IPS DF 19.7 (cell line): Measurements from ENCODE around the gene C16orf90.
"Not testable (repeated sequence)": the region's sequence is repeated elsewhere in the genome, so short reads cannot be mapped to it uniquely, and the experiment has no call there.

ENCODE experiments used
- DNase-seq: peaks from one replicate; pipeline ENCODE4 v3.0.0-alpha.2; 2013; ENCODE audit warnings: low read depth, low spot score

The C16orf90 gene

DNA sequence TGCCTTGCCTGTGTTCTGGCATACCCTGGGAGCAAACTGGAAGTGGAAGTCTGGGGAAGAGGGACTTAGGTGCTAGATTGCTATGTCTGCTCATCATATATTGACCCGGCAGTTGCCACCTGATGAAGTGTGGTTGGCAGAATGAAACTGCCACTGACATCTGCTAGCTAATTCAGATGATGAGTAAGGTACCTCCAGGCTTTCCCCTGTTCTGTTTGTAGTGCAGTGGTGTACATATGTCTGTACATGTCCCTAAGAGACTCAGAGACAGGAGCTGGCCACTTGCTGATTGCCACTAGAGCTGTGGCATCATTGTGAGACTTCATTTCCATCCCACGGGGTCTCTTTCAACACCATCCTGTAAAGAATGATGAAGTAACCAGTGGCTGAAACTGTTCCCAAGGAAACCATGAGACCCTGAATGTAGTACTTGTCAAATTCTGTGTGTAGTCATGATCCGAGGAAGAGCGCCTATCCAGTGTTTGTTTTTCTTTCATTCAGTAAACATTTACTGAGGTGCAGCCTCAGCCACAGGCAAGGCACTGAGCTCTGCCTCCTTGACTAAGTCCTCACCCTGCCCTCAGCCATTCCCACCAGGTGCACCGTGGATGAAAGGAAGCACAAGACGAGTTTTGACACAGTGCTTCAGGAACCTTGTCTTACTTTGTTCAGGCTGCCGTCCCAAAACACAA is 18.7 kb upstream of the C16orf90 start:
- DNase-seq, result no peak

GRCh38 chr16:3511286-3512180 is 16.2 kb upstream of the C16orf90 start:
- DNase-seq, result no peak

DNA sequence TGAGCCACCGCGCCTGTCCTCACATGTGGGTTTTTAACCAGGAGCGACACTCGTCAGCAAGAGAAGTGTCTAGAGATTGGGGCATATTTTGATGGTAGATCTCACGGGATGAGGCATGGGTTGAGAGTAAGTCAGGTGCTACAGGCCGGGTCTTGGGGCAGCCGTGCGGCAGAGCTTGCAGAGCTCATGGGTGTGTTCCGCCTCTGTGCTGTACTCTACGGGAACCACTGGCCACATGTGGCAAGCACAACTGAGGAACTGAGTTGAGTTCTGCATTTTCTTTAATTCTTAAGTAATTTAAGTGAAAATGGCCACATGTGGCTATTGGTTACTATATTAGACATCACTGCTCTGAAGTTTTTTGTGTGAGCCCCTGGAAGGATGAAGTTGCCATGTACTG is 15.1 kb upstream of the C16orf90 start:
- DNase-seq, result no peak

DNA sequence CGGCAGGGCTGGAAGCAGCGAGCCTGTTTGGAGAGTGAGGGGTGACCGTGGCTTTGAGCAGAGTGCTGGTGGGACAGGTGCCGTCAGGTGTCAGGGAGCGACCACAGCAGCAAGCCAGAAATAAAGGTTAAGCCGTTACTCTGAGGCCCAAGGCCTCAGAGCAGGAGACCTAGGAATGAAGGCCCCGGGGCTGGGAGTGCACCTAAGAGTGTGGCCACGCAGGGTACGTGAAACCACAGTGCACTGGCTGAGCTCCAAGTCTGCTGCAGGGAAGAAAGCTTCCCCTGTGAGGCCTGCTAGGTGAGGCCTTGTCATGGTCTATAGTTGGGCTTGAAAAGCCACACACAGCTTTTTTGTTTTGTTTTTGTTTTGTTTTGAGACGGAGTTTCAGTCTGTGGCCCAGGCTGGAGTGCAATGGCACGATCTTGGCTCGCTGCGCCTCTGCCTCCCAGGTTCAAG is 14.2 kb upstream of the C16orf90 start:
- DNase-seq, result no peak

- DNase-seq, result no peak
Observed at GRCh38 chr16:3508736-3509135, 13.4 kb upstream of the C16orf90 start.

DNA sequence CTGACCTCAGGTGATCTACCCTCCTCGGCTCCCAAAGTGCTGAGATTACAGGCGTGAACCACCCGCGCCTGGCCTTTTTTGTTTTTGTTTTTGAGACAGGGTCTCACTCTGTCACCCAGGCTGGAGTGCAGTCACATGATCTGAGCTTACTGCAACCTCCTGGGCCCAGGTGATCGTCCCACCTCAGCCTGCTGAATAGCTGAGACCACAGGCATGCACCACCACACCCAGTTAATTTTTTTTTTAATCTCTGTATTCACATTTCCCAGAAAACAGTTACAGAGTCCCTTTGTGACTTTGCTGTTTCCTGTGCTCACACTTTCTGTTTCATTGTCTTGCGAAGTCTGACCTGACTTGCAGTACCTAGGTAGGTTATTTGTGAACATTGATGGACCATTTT is 8.2 kb upstream of the C16orf90 start:
- no peak for DNase-seq

DNA sequence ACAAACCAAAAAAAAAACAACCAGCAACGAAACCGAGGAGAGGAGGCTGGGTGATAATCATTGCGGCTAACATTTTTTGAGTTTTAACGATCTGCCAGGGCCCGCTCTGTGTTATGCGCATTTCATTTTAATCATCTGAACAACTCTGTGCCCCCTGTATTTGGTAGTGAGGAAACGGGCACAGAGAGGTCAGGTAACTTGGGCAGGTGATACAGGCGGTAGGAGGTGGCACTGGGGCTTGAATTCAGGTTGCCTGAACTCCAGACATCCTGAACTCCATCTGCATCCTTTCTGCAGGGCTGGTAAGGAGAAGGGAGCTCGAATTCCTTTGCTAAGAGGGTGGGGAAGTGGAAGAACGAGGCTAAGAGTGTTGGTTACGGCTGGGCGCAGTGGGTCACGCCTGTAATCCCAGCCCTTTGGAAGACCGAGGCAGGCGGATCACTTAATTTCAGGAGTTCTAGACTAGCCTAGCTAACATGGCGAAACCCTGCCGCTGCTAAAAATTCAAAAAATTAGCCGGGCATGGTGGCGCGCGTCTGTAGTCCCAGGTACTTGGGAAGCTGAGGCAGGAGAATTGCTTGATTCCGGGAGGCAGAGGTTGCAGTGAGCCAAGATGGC is 6.6 kb upstream of the C16orf90 start:
- no peak for DNase-seq

- DNase-seq, result not testable (repeated sequence)
Observed at GRCh38 chr16:3501412-3501761, 6.1 kb upstream of the C16orf90 start.

DNA sequence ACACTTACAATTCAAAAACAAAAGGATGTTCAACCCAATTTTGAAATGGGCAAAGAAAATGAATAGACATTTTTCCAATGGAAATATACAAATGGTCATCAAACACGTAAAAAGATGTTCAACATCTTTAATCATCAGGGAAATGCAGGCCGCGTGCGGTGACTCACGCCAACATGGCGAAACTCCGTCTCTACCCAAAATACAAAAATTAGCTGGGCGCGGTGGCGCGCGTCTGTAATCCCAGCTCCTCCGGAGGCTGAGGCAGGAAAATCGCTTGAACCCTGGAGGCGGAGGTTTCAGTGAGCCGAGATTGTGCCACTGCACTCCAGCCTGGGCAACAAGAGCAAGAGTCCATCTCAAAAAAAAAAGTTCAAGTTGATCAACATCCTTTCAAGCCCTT is 3.7 kb upstream of the C16orf90 start:
- no peak for DNase-seq

DNA sequence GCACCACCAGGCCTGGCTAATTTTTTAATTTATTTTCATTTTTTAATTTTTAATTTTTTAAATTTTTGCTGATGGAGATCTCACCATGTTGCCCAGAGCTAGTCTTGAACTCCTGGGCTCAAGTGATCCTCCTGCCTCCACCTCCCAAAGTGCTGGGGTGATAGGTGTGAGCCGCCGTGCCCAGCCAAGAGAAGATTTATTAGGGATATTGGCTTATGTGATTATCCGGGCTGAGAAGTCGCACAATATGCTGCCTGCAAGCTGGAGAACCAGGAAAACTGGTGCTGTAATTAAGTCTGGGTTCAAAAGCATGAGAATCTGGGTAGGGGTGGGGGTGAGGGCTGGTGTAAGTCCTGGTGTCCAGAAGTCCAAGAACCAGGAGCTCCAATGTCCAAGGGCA is 2.5 kb upstream of the C16orf90 start:
- no peak for DNase-seq

- no peak for DNase-seq
Observed at GRCh38 chr16:3496386-3496785, 1.1 kb upstream of the C16orf90 start.

GRCh38 chr16:3494386-3494973 is 809 bp downstream of the C16orf90 start:
- no peak for DNase-seq

DNA sequence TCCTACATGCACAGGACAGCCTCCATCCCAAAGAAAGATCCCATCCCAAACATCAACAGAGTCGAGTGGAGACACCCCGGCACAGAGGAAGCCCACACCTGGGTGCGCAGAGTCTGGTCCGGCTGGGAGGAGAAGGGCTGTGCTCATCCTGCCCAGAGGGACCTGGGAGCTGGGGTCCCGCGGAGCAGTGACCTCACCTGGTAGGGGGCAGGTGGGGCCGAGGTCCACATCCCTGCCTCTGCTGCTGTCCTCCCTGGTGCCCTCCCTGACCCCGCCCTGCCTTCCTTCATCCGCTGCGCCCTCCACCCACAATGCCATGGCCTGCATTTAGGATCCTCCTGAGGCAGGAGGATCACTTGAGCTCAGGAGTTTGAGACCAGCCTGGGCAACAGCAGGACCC is 2.9 kb downstream of the C16orf90 start:
- DNase-seq, result no peak

DNA sequence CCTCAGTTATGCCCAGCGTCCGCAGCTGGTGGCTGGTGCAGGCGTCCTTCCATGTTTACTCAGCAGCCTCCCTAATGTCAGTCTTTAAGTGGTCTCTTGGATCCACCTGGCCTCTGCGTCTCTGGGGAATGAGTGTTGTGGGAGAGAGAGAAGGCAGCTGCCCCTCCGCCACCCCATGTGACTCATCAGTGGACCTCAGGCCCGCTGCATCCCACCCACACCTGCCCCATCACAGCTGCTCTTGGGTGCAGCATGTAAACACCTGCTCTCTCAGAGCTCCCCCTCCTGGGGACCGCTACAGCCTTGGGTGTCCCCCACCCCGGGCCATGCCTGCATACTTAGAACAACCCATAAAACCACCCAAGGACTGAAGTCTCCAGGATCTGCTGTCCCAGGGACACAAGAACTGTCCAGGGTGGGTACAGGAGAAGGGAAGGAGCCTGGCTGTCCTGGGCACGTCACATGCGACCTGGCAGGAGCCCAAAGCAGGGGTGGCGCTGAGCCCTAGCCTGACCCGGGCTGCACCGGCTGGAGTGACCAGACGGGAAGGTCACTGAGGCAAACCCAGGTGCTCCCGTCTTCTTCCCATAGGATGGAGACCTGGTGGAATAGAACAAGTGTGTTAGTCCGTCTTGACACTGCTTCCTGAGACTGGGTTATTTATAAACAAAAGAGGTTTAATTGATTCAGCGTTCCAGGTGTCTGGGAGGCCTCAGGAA is 4.2 kb downstream of the C16orf90 start:
- DNase-seq, result no peak

GRCh38 chr16:3488801-3489200 is 6.5 kb downstream of the C16orf90 start:
- DNase-seq, result no peak

- DNase-seq, result no peak
Observed at GRCh38 chr16:3487521-3488410, 7.5 kb downstream of the C16orf90 start.

DNA sequence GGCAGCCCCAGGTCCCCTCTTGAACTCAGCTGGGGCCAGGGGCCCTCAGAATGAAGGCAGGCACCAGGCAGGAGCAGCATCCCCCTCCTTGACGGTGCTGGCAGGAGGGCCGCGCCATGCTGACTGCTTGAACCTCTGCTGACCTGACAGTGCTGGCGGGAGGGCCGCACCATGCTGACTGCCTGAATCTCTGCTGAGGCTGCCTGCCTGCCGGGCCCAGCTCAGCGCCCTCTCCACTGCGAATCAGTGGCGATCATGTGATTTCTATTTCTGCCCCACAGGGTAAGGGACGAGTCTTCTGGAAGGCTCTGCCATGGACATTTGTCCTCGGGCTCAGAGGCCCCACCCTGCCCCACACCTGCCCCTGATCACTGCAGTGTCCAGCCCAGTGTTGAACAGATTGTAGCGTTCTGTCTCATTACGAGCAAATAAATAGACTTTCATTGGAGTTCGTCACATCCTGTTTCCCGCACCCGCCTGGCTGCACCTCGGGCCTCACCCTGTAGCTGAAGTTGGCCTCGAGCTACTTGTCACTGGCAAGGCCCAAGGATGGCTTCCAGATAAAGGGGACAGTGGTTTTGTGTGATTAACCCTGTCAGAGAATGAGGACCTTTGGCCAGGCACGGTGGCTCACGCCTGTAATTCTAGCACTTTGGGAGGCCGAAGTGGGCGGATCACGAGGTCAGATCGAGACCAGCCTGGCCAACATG is 8.6 kb downstream of the C16orf90 start:
- no peak for DNase-seq

GRCh38 chr16:3485821-3486505 is 9.3 kb downstream of the C16orf90 start:
- DNase-seq, result no peak

- no peak for DNase-seq
Observed at GRCh38 chr16:3485097-3485745, 10.1 kb downstream of the C16orf90 start.
